KMS-11 (cell line): Measurements from ENCODE around the gene NXPE3.

Experiments used
- H2AFZ ChIP-seq: fragments of 200-600 bp; sonication (generic); 2 replicates; pipeline ENCODE4 v1.6.1; 2016; ENCODE audit warnings: antibody characterized with exemption, mixed run types, low read depth
- H3K27ac ChIP-seq: fragments of 200-600 bp; sonication (generic); 2 replicates; pipeline ENCODE4 v1.6.1; 2016; ENCODE audit warnings: mild to moderate bottlenecking, mixed run types
- H3K27me3 ChIP-seq: fragments of 200-600 bp; sonication (generic); 2 replicates; pipeline ENCODE4 v1.6.1; 2017; ENCODE audit warnings: mild to moderate bottlenecking, low read depth, mixed run types, moderate library complexity; ENCODE audit not compliant: insufficient read depth
- H3K36me3 ChIP-seq: fragments of 200-600 bp; sonication (generic); 2 replicates; pipeline ENCODE4 v1.6.1; 2017; ENCODE audit warnings: mild to moderate bottlenecking, mixed run types; ENCODE audit not compliant: insufficient read depth
- H3K4me1 ChIP-seq: fragments of 200-600 bp; sonication (generic); 2 replicates; pipeline ENCODE4 v1.6.1; 2016; ENCODE audit warnings: mild to moderate bottlenecking, low read depth, mixed run types; ENCODE audit not compliant: poor library complexity, severe bottlenecking
- H3K4me2 ChIP-seq: fragments of 200-600 bp; sonication (generic); 2 replicates; pipeline ENCODE4 v1.7.0; 2016; ENCODE audit warnings: mild to moderate bottlenecking, mixed run types
- H3K4me3 ChIP-seq: fragments of 200-600 bp; sonication (generic); IDR thresholded peaks from 2 replicates; pipeline ENCODE4 v1.6.1; 2017; ENCODE audit warnings: low read depth, low read length, mixed read lengths; ENCODE audit not compliant: insufficient read depth
- H3K79me2 ChIP-seq: fragments of 200-600 bp; sonication (generic); 2 replicates; pipeline ENCODE4 v1.6.1; 2016; ENCODE audit warnings: low read depth, mixed run types; ENCODE audit not compliant: insufficient read depth
- H3K9ac ChIP-seq: fragments of 200-600 bp; sonication (generic); 2 replicates; pipeline ENCODE4 v1.6.1; 2016; ENCODE audit warnings: mild to moderate bottlenecking, mixed run types
- H4K20me1 ChIP-seq: fragments of 200-600 bp; sonication (generic); 2 replicates; pipeline ENCODE4 v1.6.1; 2016; ENCODE audit warnings: mild to moderate bottlenecking, mixed run types; ENCODE audit not compliant: insufficient read depth
- CTCF ChIP-seq: fragments of 200-600 bp; sonication (generic); conservative IDR thresholded peaks from 2 replicates; pipeline ENCODE4 v1.6.1; 2017; ENCODE audit warnings: low read depth, mild to moderate bottlenecking, antibody characterized with exemption, low read length, moderate library complexity, mixed read lengths

NXPE3 gene

GRCh38 chr3:101865751-101866509 lies 86.9 kb downstream of the NXPE3 start:
- no peak for TF ChIP-seq CTCF
- Histone ChIP-seq H3K4me3 (no peak overlapping the region), H3K4me1 (no peaks in the 10 kb centered on the region), H3K27ac (no peak overlapping the region), H3K36me3 (no peaks in the 10 kb centered on the region), H3K27me3 (no peaks in the 10 kb centered on the region), H2AFZ (no peak overlapping the region), H3K79me2 (no peaks in the 10 kb centered on the region), H4K20me1 (no peaks in the 10 kb centered on the region), H3K4me2 (no peak overlapping the region), H3K9ac (no peak overlapping the region)

- no peaks in the 10 kb centered on the region for H3K36me3 ChIP-seq
- TF ChIP-seq CTCF, result no peak
- H3K27ac ChIP-seq, result no peak overlapping the region
- H4K20me1 ChIP-seq, result no peaks in the 10 kb centered on the region
- no peak overlapping the region for H3K9ac ChIP-seq
- no peak overlapping the region for H3K4me3 ChIP-seq
- H2AFZ ChIP-seq, result no peak overlapping the region
- no peaks in the 10 kb centered on the region for H3K79me2 ChIP-seq
- no peak overlapping the region for H3K4me2 ChIP-seq
- H3K27me3 ChIP-seq, result no peaks in the 10 kb centered on the region
- no peaks in the 10 kb centered on the region for H3K4me1 ChIP-seq
These were observed 88.5 kb downstream of the NXPE3 start for GRCh38 chr3:101867511-101867910.

GRCh38 chr3:101867996-101868395 lies 89.0 kb downstream of the NXPE3 start:
- Histone ChIP-seq H3K4me2 (no peak overlapping the region), H3K4me1 (no peaks in the 10 kb centered on the region), H3K79me2 (no peaks in the 10 kb centered on the region), H3K27ac (no peak overlapping the region), H4K20me1 (no peaks in the 10 kb centered on the region), H3K36me3 (no peaks in the 10 kb centered on the region), H3K9ac (no peak overlapping the region), H3K27me3 (no peaks in the 10 kb centered on the region), H3K4me3 (no peak overlapping the region), H2AFZ (no peak overlapping the region)
- TF ChIP-seq CTCF, result no peak

- no peak overlapping the region for H3K9ac ChIP-seq
- H4K20me1 ChIP-seq, result no peaks in the 10 kb centered on the region
- H3K4me2 ChIP-seq, result no peak overlapping the region
- H3K27me3 ChIP-seq, result no peaks in the 10 kb centered on the region
- H3K4me1 ChIP-seq, result no peaks in the 10 kb centered on the region
- H3K4me3 ChIP-seq, result no peak overlapping the region
- no peaks in the 10 kb centered on the region for H3K79me2 ChIP-seq
- no peak overlapping the region for H3K27ac ChIP-seq
- no peak overlapping the region for H2AFZ ChIP-seq
- H3K36me3 ChIP-seq, result no peaks in the 10 kb centered on the region
- no peak for TF ChIP-seq CTCF
These were observed 89.8 kb downstream of the NXPE3 start for GRCh38 chr3:101868534-101869464.
